ENCODE data around the gene SYTL3. TPM values are rescaled to one million over a fixed set of nuclear protein-coding genes. Genes with fewer than 3 reads are reported as not detected.

SYTL3 gene
- total and polyA plus RNA-seq, 2 experiments from 2014 or later = 0.07 TPM; not detected in 1

GRCh38 chr6:158705386-158706126 is 55.7 kb downstream of the SYTL3 start:
- no peak for ATAC-seq
- TF ChIP-seq ETS1 (IDR thresholded peaks at IDR 0.05) (no peak), ZNF331 (CRISPR knock-in tag; IDR thresholded peaks at IDR 0.05; ENCODE audit: low read depth) (no peak), CTCF (conservative IDR thresholded peaks at IDR 0.05; ENCODE audit: low read depth in 2 of 2) (no peak), EZH2 (IDR thresholded peaks at IDR 0.05; ENCODE audit: low read depth, unreplicated experiment) (no peak), POLR2AphosphoS5 (IDR thresholded peaks at IDR 0.05; ENCODE audit: low read depth) (no peak), JUNB (IDR thresholded peaks at IDR 0.05; ENCODE audit: unreplicated experiment) (no peak), REST (IDR thresholded peaks at IDR 0.05; ENCODE audit: unreplicated experiment) (no peak), ZNF462 (CRISPR knock-in tag; IDR thresholded peaks at IDR 0.05) (no peak), CREB1 (CRISPR knock-in tag; IDR thresholded peaks at IDR 0.05; ENCODE audit: low read depth) (no peak), ZNF114 (CRISPR knock-in tag; IDR thresholded peaks at IDR 0.05) (no peak), NANOG (IDR thresholded peaks at IDR 0.05; ENCODE audit: borderline replicate concordance) (no peak), EZH2phosphoT487 (IDR thresholded peaks at IDR 0.05; ENCODE audit: unreplicated experiment) (no peak), STAT1 (IDR thresholded peaks at IDR 0.05; ENCODE audit: unreplicated experiment) (no peak)
- H3K4me3 Mint-ChIP-seq = no peak overlapping the region
- Histone ChIP-seq H3K9me2 (ENCODE audit: insufficient read depth) (no peaks in the 10 kb centered on the region), H3K79me2 (replicated peaks; ENCODE audit: insufficient read depth) (no peaks in the 10 kb centered on the region), H2AFZ (no peak overlapping the region), H3K4me1 (ENCODE audit: insufficient read depth) (no peaks in the 10 kb centered on the region), H3K27ac (ENCODE audit: low read depth) (no peak overlapping the region), H3K36me3 (ENCODE audit: insufficient read depth) (no peaks in the 10 kb centered on the region), H3F3A (replicated peaks; ENCODE audit: low read depth) (no peaks in the 10 kb centered on the region), H3K4me3 (no peak overlapping the region), H3K27me3 (ENCODE audit: insufficient read depth) (no peaks in the 10 kb centered on the region), H4K20me1 (replicated peaks; ENCODE audit: insufficient read depth) (no peaks in the 10 kb centered on the region), H3K4me2 (no peak overlapping the region)
- peaks cover 7% of the 10 kb centered on the region for H3K4me1 Mint-ChIP-seq
- H3K9me3 Mint-ChIP-seq = no peaks in the 10 kb centered on the region
- DNase-seq (ENCODE audit: low spot score) = no peak
- H3K36me3 Mint-ChIP-seq (ENCODE audit: low read depth) = no peaks in the 10 kb centered on the region
- no peak overlapping the region for H3K27ac Mint-ChIP-seq
- H3K27me3 Mint-ChIP-seq (ENCODE audit: insufficient read depth, low read depth, poor library complexity) = peaks cover 4% of the 10 kb centered on the region
